Karpas-422 (cell line): Measurements from ENCODE around the gene UBE2L6. TPM values are rescaled to one million over a fixed set of nuclear protein-coding genes. Genes with fewer than 3 reads are reported as not detected.

ENCODE experiments used
- DNase-seq: peaks from one replicate; pipeline ENCODE4 v3.0.0-alpha.2; 2015
- H2AFZ ChIP-seq: fragments of 200-600 bp; sonication (generic); 2 replicates; pipeline ENCODE4 v1.6.1; 2014; ENCODE audit warnings: antibody characterized with exemption, low read length, mixed read lengths
- H3K27ac ChIP-seq: fragments of 200-600 bp; sonication (generic); 2 replicates; pipeline ENCODE4 v1.5.1; 2014; ENCODE audit warnings: mild to moderate bottlenecking, low read length, moderate library complexity
- H3K27me3 ChIP-seq: fragments of 200-600 bp; sonication (generic); 2 replicates; pipeline ENCODE4 v1.6.1; 2014; ENCODE audit warnings: low read length, mixed read lengths
- H3K36me3 ChIP-seq: fragments of 200-600 bp; sonication (generic); 2 replicates; pipeline ENCODE4 v1.6.1; 2014; ENCODE audit warnings: low read length, mixed read lengths; ENCODE audit not compliant: insufficient read depth
- H3K4me1 ChIP-seq: fragments of 200-600 bp; sonication (generic); 2 replicates; pipeline ENCODE4 v1.6.1; 2014; ENCODE audit warnings: mild to moderate bottlenecking, low read length, mixed read lengths
- H3K4me2 ChIP-seq: fragments of 200-600 bp; sonication (generic); 2 replicates; pipeline ENCODE4 v1.6.1; 2014; ENCODE audit warnings: low read length, low read depth, mild to moderate bottlenecking; ENCODE audit not compliant: poor library complexity, severe bottlenecking
- H3K4me3 ChIP-seq: fragments of 200-600 bp; sonication (generic); 2 replicates; pipeline ENCODE4 v1.5.1; 2014; ENCODE audit warnings: mild to moderate bottlenecking, antibody characterized with exemption, low read length, mixed read lengths
- H3K79me2 ChIP-seq: fragments of 200-600 bp; sonication (generic); 2 replicates; pipeline ENCODE4 v1.6.1; 2014; ENCODE audit warnings: mild to moderate bottlenecking, low read length, mixed read lengths
- H3K9ac ChIP-seq: fragments of 200-600 bp; sonication (generic); 2 replicates; pipeline ENCODE4 v1.6.0; 2014; ENCODE audit warnings: low read length
- H3K9me2 ChIP-seq: fragments of 200-600 bp; sonication (generic), shearing (Covaris generic); replicated peaks from 2 replicates; pipeline ENCODE4 v1.6.0; 2014; ENCODE audit warnings: mild to moderate bottlenecking, low read length, moderate library complexity; ENCODE audit not compliant: insufficient read depth
- H3K9me3 ChIP-seq: fragments of 300-700, 200-600 bp; sonication (generic); 2 replicates; pipeline ENCODE4 v1.6.1; 2014; ENCODE audit warnings: low read length, mixed read lengths
- H4K20me1 ChIP-seq: fragments of 200-600 bp; sonication (generic); 2 replicates; pipeline ENCODE4 v1.6.1; 2014; ENCODE audit warnings: mild to moderate bottlenecking, antibody characterized with exemption, low read length, low read depth; ENCODE audit not compliant: insufficient read depth
- total RNA-seq: library from RNA; depleted of rRNA; stranded (reverse); fragments of >200 nt; shearing (Covaris generic); gene quantifications from 2 replicates; pipeline ENCODE4 v1.2.3, GENCODE V29; 2014; ENCODE audit warnings: low replicate concordance

Gene UBE2L6
- total RNA-seq, 1 experiment from 2014 or later = 129 TPM

- no peak overlapping the region for H3K27ac ChIP-seq
- no peaks in the 10 kb centered on the region for H3K9me2 ChIP-seq
- no peak overlapping the region for H3K4me2 ChIP-seq
- H3K4me1 ChIP-seq = no peaks in the 10 kb centered on the region
- H3K9ac ChIP-seq = no peak overlapping the region
- no peaks in the 10 kb centered on the region for H3K9me3 ChIP-seq
- DNase-seq = no peak
- peaks cover 32% of the 10 kb centered on the region; the same call in 1 of the 2 replicates for H3K36me3 ChIP-seq
- peaks cover 7% of the 10 kb centered on the region for H3K79me2 ChIP-seq
- H3K4me3 ChIP-seq = no peak overlapping the region
- no peaks in the 10 kb centered on the region for H3K27me3 ChIP-seq
- H4K20me1 ChIP-seq = no peaks in the 10 kb centered on the region
- no peak overlapping the region for H2AFZ ChIP-seq
These were observed 11.4 kb downstream of the UBE2L6 start for GRCh38 chr11:57556041-57556440.

GRCh38 chr11:57555393-57555792 is 12.1 kb downstream of the UBE2L6 start:
- Histone ChIP-seq H3K4me3 (no peak overlapping the region), H3K4me2 (no peak overlapping the region), H3K36me3 (peaks cover 32% of the 10 kb centered on the region; the same call in 1 of the 2 replicates), H3K4me1 (no peaks in the 10 kb centered on the region), H2AFZ (no peak overlapping the region), H3K9me2 (no peaks in the 10 kb centered on the region), H4K20me1 (no peaks in the 10 kb centered on the region), H3K9me3 (no peaks in the 10 kb centered on the region), H3K27ac (no peak overlapping the region), H3K27me3 (no peaks in the 10 kb centered on the region), H3K9ac (no peak overlapping the region), H3K79me2 (0 out of 2 replicates have a peak, but pooled peaks cover 4% of the 10 kb centered on the region)
- no peak for DNase-seq

GRCh38 chr11:57552479-57552878 is 15.0 kb downstream of the UBE2L6 start:
- Histone ChIP-seq H3K4me2 (no peak overlapping the region), H3K4me3 (no peak overlapping the region), H3K79me2 (no peaks in the 10 kb centered on the region), H3K36me3 (peaks cover 16% of the 10 kb centered on the region; the same call in 1 of the 2 replicates), H2AFZ (no peak overlapping the region), H3K9ac (no peak overlapping the region), H3K9me3 (no peaks in the 10 kb centered on the region), H3K27me3 (no peaks in the 10 kb centered on the region), H3K4me1 (no peaks in the 10 kb centered on the region), H3K27ac (no peak overlapping the region), H4K20me1 (no peaks in the 10 kb centered on the region), H3K9me2 (no peaks in the 10 kb centered on the region)
- no peak for DNase-seq

- Histone ChIP-seq H2AFZ (no peak overlapping the region), H3K4me1 (no peaks in the 10 kb centered on the region), H3K27ac (no peak overlapping the region), H3K27me3 (no peaks in the 10 kb centered on the region), H3K9ac (no peak overlapping the region), H3K79me2 (no peaks in the 10 kb centered on the region), H3K36me3 (peaks cover 16% of the 10 kb centered on the region; the same call in 1 of the 2 replicates), H3K4me3 (no peak overlapping the region), H3K9me2 (no peaks in the 10 kb centered on the region), H3K4me2 (no peak overlapping the region), H4K20me1 (no peaks in the 10 kb centered on the region), H3K9me3 (no peaks in the 10 kb centered on the region)
- no peak for DNase-seq
These were observed 15.5 kb downstream of the UBE2L6 start for GRCh38 chr11:57551941-57552340.

GRCh38 chr11:57549983-57550382 is 17.5 kb downstream of the UBE2L6 start:
- H3K36me3 ChIP-seq = peaks cover 13% of the 10 kb centered on the region; the same call in 1 of the 2 replicates
- no peaks in the 10 kb centered on the region for H3K9me2 ChIP-seq
- no peaks in the 10 kb centered on the region for H3K79me2 ChIP-seq
- no peaks in the 10 kb centered on the region for H3K4me1 ChIP-seq
- no peaks in the 10 kb centered on the region for H3K9me3 ChIP-seq
- no peak overlapping the region for H3K9ac ChIP-seq
- H3K4me3 ChIP-seq = no peak overlapping the region
- H4K20me1 ChIP-seq = no peaks in the 10 kb centered on the region
- no peaks in the 10 kb centered on the region for H3K27me3 ChIP-seq
- no peak overlapping the region for H3K27ac ChIP-seq
- no peak overlapping the region for H3K4me2 ChIP-seq
- no peak for DNase-seq
- H2AFZ ChIP-seq = no peak overlapping the region

GRCh38 chr11:57547854-57548377 is 19.6 kb downstream of the UBE2L6 start:
- Histone ChIP-seq H3K4me2 (no peak overlapping the region), H3K27ac (no peak overlapping the region), H4K20me1 (no peaks in the 10 kb centered on the region), H3K9me2 (no peaks in the 10 kb centered on the region), H2AFZ (no peak overlapping the region), H3K27me3 (no peaks in the 10 kb centered on the region), H3K9ac (no peak overlapping the region), H3K4me3 (no peak overlapping the region), H3K9me3 (no peaks in the 10 kb centered on the region), H3K36me3 (peaks cover 7% of the 10 kb centered on the region; the same call in 1 of the 2 replicates), H3K79me2 (no peaks in the 10 kb centered on the region), H3K4me1 (no peaks in the 10 kb centered on the region)
- no peak for DNase-seq

GRCh38 chr11:57546869-57547475 is 20.5 kb downstream of the UBE2L6 start:
- Histone ChIP-seq H3K9me2 (no peaks in the 10 kb centered on the region), H3K9me3 (no peaks in the 10 kb centered on the region), H3K27me3 (no peaks in the 10 kb centered on the region), H3K4me2 (no peak overlapping the region), H3K36me3 (peaks cover 4% of the 10 kb centered on the region; the same call in 1 of the 2 replicates), H3K27ac (no peak overlapping the region), H4K20me1 (no peaks in the 10 kb centered on the region), H2AFZ (no peak overlapping the region), H3K4me3 (no peak overlapping the region), H3K4me1 (no peaks in the 10 kb centered on the region), H3K79me2 (no peaks in the 10 kb centered on the region), H3K9ac (no peak overlapping the region)
- no peak for DNase-seq

GRCh38 chr11:57546451-57546850 is 21.0 kb downstream of the UBE2L6 start:
- H4K20me1 ChIP-seq = no peaks in the 10 kb centered on the region
- H3K4me2 ChIP-seq = no peak overlapping the region
- H3K9me3 ChIP-seq = no peaks in the 10 kb centered on the region
- H3K4me3 ChIP-seq = no peak overlapping the region
- no peak for DNase-seq
- no peaks in the 10 kb centered on the region for H3K9me2 ChIP-seq
- no peak overlapping the region for H3K9ac ChIP-seq
- H3K27ac ChIP-seq = no peak overlapping the region
- H3K4me1 ChIP-seq = no peaks in the 10 kb centered on the region
- H3K79me2 ChIP-seq = no peaks in the 10 kb centered on the region
- peaks cover under 1% of the 10 kb centered on the region; the same call in 1 of the 2 replicates for H3K36me3 ChIP-seq
- H2AFZ ChIP-seq = no peak overlapping the region
- H3K27me3 ChIP-seq = no peaks in the 10 kb centered on the region
